GM19351 (cell line): ENCODE measurements around the gene NBEA.
"Not testable (repeated sequence)": the region's sequence is repeated elsewhere in the genome, so short reads cannot be mapped to it uniquely, and the experiment has no call there.

Source experiments
- ATAC-seq: cut with Tn5 transposase; IDR thresholded peaks from one replicate; pipeline ENCODE4 v1.9.1; 2021; ENCODE audit warnings: mild to moderate bottlenecking, moderate library complexity; ENCODE audit not compliant: unreplicated experiment

Gene NBEA

DNA sequence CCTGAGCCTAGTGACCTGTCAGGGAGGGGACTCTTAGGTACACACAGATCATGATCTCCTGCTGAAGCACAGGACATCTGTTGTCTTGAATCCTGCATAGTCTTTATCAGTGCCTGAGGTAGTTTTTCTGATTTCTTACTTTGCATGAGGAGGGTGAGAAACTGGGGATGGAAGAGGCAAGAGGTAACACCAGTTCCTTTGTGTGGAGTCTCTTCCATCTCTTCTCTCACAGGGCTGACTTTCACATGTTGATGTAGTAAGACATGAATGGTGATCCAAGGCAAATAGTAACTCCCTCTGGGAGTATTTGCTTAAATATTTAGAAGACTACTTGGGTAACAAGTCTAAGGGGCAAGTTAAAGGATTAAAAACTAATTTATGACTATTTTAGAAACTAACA lies 9.5 kb downstream of the NBEA start:
- no peak for ATAC-seq

DNA sequence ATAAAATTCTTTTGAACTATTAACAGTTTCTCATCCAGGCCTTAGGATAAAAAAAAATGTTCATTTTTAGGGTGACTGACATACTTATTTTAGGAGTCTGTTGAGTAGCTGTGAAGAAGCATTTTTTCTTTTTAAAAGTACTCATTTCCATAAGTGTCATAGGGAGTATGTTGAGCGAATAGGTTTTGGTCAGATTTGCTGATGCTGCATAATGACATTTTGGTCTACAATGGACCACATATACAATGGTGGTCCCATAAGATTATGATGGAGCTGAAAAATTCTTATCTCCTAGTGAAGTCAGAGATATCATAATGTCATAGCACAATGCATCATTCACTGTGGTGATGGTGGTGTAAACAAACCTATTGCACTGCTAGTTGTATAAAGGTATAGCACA lies 17.4 kb downstream of the NBEA start:
- ATAC-seq: no peak

DNA sequence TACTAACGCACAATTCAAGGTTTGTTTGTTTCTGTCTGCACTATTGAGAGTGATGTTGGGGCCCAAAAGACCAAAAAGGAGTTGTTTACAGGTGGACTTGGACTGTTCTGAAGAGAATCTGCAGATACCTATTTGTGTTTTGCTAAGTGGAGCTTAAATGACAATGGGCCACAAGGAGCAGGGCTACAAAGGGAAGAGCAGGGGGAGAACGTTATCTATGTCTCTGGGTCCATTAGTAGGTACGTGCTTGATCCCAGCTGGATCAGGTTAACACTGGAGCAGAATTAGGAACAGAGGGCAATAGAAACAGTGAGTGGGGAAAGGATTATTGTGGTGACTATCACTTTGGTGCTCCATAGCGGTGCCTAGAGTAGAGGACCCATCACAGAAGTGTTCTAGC lies 22.5 kb downstream of the NBEA start:
- no peak for ATAC-seq

DNA sequence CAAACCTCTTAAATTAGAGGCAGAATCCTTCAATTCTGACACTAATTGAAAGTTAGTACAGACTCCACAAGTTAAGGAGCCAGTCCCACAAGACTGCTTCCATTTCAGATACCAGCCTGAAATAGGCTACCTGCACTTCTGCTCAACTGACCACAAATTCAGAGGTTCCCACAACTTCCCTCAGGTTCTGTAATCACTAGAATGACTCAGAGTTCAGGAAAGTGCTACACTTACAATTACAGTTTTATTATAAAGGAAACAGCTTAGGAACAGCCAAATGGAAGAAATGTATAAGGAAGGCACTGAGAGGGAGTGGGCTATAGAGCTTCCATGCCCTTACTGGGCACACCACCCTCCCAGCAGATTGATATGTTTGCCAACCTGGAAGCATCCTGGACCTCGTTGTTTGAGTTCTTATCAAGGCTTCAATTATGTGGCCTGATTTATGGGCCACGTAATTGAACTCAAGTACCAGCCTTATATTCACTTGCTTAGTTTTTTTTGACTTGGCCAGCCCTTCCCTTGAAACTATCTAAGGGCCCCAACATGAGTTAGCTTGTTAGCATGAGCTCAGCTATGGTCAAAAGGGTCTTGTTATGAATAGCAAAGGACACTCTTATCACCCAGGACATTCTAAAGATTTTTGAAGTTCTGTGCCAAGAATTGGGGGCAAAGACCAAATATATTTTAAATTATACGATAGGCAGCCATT lies 25.9 kb downstream of the NBEA start:
- no peak for ATAC-seq

DNA sequence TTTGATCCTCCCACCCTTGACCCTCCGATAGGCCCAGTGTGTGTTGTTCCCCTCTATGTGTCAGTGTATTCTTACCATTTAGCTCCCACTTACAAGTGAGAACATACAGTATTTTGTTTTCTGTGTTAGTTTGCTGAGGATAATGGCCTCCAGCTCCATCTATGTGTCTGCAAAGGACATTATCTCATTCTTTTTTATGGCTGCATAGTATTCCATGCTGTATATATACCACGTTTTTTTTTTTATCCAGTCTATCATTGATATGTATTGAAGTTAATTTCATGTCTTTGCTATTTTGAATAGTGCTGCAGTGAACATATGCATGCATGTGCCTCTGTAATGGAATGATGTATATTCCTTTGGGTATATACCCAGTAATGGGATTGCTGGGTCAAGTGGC lies 27.5 kb downstream of the NBEA start:
- ATAC-seq: not testable (repeated sequence)

DNA sequence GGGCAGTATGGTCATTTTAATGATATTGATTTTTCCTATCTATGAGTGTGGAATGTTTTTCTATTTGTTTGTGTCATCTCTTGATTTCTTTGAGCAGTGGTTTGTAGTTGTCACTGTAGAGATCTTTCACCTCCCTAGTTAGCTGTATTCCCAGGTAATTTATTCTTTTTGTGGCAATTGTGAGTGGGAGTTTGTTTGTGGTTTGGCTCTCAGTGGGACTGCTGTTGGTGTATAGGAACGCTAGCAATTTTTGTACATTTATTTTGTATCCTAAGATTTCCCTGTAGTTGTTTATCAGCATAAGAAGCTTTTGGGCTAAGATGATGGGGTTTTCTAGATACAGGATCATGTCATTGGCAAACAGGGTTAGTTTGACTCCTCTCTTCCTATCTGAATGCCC lies 28.9 kb downstream of the NBEA start:
- ATAC-seq: no peak

DNA sequence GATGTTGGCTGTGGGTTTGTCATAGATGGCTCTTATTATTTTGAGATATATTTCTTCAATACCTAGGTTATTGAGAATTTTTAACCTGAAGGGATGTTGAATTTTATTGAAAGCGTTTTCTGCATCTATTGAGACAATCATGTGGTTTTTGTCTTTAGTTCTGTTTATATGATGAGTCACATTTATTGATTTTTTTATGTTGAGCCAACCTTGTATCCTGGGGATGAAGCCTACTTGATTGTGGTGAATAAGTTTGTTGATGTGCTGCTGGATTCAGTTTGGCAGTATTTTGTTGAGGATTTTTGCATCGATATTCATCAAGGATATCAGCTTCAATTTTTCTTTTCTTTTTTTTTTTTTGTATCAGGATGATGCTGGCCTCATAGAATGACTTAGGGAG lies 29.4 kb downstream of the NBEA start:
- ATAC-seq: no peak

DNA sequence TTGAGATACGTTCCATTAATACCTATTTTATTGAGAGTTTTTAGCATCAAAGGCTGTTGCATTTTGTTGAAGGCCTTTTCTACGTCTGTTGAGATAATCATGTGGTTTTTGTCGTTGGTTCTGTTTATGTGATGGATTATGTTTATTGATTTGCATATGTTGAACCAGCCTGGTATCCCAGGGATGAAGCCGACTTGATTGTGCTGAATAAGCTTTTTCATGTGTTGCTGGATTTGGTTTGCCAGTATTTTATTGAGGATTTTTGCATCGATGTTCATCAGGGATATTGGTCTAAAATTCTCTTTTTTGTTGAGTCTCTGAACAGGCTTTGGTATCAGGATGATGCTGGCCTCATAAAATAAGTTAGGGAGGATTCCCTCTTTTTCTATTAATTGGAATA lies 43.1 kb downstream of the NBEA start:
- ATAC-seq: not testable (repeated sequence)

DNA sequence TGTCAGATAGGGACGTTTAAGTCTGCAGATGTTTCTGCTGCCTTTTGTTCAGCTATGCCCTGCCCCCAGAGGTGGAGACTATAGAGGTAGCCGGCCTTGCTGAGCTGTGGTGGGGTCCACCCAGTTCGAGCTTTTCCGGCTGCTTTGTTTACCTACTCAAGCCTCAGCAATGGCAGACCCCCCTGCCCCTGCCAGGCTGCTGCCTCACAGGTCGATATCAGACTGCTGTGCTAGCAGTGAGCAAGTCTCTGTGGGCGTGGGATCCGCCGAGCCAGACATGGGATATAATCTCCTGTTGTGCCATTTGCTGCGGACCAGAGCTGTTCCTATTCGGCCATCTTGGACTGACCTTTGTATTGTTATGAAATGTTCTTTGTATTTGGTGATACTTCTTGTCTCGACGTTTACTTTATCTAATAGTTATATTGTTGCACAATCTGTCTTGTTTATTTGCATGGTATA lies 46.3 kb downstream of the NBEA start:
- no peak for ATAC-seq

DNA sequence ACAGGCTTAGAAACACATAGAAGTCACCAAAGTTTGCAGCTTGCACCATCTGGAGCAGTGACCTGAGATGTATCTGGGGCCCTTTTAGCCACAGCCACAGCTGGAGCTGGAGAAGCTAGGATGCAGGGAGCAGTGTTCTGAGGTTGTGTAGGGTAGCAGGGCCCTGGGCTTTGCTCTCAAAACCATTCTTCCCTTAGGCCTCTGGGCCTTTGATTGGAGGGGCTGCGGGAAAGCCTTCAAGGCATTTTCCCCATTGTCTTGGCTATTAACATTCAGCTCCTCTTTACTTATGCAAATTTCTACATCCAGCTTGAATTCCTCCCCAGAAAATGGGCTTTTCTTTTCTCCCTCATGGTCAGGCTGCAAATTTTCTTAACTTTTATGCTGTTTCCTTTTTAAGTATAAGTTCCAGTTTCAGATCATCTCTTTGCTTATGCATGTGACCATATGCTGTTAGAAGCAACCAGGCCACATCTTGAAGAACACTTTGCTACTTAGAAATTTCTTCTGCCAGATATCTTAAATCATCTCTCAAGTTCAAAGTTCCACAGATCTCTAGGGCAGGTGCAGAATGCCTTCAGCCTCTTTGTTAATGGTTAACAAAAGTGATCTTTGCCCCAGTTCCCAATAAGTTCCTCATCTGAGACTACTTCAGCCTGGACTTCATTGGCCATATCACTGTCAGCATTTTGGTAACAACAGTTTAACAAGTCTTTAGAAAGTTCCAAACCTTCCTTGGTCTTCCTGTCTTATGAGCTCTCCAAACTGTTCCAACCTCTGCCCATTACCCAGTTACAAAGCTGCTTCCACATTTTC lies 48.5 kb downstream of the NBEA start:
- ATAC-seq: no peak

DNA sequence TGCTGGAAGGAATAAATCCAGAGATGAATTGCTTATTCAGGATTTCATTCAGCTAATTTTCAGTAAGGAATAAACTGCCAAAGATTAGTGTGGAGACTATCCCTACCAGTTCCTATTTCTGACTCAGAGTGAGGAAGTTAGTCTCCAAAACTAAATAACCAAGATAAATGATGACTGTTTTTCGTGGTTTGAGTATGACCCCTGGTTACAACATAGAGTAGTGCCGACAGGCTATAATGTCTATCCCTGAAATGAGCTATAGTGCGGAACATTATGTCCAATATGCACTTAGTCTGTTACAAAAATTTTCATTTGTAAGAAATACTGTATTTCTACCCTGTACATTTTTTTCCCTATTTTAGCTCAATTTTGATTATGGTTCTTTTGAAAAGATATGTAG lies 51.4 kb downstream of the NBEA start:
- no peak for ATAC-seq

DNA sequence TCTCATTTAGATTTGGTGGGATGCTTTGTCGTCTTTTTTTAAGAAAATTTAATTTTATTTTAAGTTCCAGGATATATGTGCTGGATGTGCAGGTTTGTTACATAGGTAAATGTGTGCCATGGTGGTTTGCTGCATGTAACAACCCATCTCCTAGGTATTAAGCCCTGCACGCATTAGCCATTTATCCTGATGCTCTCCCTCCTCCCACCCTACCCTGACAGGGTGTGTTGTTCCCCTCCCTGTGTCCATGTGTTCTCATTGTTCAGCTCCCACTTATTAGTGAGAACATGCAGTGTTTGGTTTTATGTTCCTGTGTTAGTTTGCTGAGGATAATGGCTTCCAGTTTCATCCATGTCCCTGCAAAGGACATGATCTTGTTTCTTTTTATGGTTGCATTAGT lies 61.7 kb downstream of the NBEA start:
- ATAC-seq: not testable (repeated sequence)

DNA sequence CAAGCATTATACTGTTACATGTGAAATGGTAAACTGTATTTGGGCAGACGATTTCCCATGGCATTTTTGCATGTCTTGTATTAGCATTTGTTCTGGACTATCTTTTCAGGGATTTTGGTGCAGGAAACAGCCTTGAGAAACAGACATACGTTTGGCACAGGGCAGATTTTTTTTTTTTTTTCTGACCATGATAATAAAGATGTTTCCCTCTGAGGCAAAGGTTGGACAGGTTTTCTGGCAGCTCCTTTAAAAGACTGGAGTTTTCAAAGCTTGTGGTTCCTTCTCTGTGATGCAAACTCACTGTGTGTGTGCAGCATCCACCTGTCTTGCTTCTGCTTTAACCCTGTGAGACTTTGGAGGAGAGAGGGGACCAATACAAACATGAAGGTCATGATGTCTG lies 63.0 kb downstream of the NBEA start:
- ATAC-seq: no peak

DNA sequence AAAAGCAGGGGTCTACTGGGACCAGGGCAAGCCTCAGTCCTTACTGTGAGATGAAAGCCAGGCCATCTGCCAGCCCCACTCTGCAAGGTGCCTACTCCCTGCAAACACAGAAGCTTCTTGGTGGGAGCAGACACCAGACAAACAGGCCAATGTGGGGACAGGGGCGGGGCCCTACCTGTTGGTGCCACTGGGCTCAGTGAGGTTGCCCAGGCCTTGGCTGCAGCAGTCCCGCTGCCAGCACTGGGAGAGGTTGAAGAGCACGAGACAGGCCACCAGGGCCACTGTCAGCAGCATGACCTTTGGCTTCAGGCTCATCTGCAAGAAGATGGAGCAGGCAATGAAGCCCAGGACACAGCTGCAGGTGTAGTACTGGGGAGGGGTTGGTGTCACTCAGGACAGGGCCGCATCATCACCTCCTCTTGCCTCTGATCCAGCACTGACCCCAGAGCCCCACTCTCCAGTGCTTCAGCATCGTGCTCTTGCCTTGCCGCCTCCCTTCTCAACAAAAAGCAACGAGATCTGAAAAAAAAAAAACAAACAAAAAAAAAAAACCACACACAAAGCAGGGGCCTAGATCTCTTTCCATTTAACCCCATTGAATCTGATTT lies 72.6 kb downstream of the NBEA start:
- no peak for ATAC-seq

DNA sequence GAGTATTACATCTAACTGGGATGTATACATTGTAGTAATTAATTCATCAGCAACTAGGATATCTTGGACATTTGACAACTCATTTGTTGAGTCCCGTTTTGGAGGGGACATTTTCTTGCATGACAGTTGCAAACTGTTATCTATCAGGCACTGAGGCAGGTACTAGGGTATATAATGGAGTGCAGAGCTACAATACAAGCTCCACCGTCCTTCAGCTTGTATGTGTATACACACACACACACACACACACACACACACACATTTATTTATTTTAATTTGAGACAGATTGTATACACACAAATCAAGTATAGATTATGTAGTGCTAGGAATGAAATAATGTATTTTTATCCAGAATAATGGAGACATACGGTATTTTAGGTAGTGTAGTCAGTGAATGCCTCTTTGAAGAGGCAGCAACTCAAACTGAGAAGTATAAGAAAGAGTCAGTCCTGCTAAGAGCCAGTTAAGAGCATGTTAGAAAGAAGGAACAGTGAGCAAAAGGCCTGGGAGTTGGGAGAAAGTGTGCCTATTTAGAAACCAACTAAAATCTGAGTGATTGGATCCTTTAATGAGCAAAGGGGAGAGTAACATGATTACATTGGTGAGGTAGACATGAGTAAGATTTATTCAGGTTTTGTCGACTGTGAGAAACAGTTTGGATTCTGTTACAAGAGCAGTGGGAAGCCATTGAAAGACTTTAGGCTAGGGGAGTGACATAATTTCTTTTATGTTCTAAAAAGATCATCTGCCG lies 74.5 kb downstream of the NBEA start:
- ATAC-seq: no peak

DNA sequence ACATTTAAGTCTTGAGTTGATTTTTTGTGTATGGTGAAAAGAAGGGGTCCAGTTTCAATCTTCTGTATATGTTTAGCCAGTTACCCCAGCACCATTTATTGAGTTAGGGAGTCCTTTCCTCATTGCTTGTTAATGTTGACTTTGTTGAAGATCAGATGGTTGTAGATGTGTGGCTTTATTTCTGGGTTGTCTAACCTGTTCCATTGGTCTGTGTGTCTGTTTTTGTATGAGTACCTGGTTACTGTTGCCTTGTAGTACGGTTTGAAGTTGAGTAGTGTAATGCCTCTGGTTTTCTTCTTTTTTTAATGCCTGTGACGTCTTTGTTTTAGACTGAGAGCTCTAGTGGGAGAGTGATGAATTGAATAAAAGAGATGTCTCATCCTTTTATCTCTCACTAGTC lies 83.2 kb downstream of the NBEA start:
- ATAC-seq: no peak

DNA sequence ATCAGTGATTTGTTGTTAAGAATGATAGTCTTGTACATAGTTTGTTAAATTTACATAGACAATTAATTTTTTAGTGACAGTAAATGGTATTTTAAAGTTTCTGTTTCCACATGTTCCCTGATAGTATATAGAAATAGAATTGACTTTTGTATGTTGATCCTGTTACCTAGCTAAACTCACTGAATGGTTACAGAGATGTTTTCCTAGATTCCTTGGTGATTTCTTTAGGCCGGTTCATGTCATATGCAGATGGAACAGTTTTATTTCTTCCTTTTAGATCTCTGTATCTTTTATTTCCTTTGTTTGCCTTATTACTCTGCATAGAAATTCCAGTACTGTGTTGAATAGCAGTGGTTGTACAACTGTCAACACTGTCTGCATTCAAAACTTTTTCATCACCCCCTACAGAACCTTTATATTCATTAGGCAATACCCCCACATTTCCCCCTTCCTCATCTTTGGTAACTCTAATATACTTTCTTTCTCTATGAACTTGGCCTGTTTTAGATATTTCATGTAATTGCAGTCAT lies 86.3 kb downstream of the NBEA start:
- ATAC-seq: no peak

DNA sequence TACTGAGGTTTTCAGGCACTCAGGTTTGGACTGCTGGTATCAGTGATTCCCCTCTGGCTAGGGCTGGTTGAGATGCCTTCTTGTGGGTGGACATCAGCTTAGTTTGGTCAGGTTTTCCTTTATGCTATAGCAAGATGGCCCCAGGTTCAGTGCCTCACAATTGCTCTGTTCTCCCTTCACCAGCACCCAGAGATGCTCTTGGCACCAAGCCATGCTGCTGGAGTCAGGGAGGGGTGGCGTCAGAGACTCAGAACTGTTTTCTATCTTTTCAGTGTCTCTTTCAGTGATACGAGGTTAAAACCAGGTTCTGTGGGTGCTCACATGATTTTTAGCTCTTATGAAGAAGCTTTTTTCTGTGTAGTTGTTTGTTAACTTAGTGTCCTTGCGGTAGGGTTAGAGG lies 96.9 kb downstream of the NBEA start:
- no peak for ATAC-seq

DNA sequence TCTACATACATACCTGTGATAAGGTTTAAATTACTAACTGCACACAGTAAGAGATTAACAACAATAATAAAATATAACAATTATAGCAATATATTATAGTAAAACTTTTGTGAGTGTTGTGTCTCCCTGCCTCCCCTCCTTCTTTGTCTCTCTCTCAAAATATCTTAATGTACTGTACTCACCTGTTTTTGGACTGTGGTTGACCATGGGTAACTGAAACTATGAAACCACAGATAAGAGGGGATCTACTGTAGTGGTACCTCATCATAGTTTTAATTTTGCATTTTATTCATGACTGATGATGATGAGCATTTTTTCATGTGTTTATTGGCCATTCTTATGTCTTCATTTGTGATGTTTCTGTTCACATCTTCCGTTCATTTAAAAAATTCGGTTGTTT lies 104.5 kb downstream of the NBEA start:
- ATAC-seq: no peak

DNA sequence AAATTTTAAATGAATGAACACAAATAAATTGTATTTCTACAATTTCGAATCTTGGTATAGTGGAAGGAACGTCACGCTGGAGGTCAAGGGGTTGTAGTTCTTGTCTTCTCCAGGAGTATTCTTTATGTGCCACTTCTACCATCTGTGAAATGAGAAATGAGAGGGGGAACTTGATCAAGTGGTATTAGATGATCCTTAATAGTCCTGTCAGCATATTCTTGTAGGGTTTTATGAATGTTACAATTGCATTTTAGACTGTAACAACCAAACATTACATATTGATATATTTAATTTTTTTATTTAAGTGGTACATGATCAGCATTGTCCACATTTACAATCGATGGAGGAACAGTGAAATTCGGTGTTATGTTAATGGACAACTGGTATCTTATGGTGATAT lies 113.6 kb downstream of the NBEA start:
- ATAC-seq: no peak

DNA sequence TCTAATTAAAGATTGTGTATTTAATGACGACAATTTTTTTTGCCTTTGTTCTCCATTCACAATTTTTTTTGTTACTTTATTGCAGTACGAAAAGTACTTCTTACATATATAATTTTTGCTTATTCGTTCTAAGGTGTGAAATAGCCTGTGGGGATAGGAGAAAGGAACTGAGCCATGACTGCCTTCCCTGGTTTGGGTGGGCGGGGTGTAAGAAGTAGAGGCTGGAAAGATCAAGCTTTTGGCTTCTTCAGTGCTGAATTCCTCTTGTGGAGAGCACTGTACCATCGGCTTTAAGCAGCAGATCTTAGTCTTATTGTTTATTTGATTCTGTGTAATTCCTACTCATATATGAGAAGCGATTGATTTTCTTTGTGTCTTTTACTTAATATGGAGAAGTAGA lies 115.8 kb downstream of the NBEA start:
- no peak for ATAC-seq
